GM10248 (cell line): ENCODE data around the gene PRR7.

Source experiments
- CTCF ChIA-PET: fragments of 300-600 bp; sonication (Branson Sonifier 250); formaldehyde crosslinking; extraction: SDS; loops from one replicate; lab custom pipeline; 2021; ENCODE audit warnings: antibody characterized with exemption; lab: Yijun Ruan, JAX
- POLR2A ChIA-PET: fragments of 350-650 bp; sonication (Branson Sonifier 250); formaldehyde crosslinking; extraction: SDS; loops from one replicate; lab custom pipeline; 2020; ENCODE audit warnings: antibody characterized with exemption; lab: Yijun Ruan, JAX
- DNase-seq: peaks from one replicate; pipeline ENCODE4 v3.0.0; 2012; ENCODE audit errors: extremely low spot score
- CTCF ChIP-seq: IDR thresholded peaks from 2 replicates; pipeline ENCODE4 v1.5.1; 2012; ENCODE audit warnings: mild to moderate bottlenecking, low read depth; ENCODE audit errors: extremely low read depth, missing control alignments, control extremely low read depth

Gene PRR7

DNA sequence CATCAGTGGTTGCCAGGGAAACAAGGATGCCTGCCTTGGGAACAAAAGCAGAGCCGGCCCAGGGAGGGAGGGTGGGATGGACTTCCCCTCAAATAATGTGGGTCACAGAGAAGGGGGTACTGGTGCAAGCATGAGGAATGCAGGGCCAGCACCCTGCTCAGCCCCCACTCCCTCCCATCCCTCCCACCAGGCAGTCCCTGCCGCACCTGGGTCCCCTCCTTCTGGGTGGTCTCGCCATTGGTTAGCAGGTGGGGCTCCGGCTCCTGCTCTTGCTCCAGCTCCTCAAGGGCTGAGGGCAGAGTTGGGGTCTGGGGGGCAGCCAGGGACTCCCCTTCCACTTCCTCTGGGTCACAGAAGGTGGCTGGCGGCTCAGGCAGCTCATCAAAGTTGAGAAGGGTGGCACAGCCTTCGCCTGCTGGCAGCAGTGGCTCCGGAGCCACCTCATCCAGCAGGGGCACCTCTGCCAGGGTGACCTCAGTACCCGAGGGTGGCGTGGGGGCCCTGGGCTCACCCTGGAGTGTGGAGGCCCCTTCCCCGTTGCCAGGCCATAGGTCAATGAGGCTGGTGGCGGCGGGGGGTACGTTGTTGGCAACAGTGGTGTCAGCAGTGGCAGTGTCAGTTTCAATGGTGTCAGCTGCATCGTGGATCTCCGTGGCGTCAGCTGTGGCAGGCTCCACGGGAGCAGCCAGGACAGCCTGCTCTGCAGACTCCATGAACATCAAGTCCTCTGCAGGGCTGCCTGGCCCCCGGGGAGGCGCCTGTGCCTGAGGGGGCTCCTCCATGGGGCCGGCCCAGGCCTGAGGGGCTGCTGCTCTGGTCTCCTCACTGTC lies 11.5 kb downstream of the PRR7 start:
- POLR2A ChIA-PET = interaction anchor here (0.7 to 0.9 kb wide), 2 partner anchors 32 to 372 kb away, joined by 3 read pairs; partner anchors contain the start of gene GRK6
- CTCF ChIA-PET = interaction anchor here (1.0 to 15.6 kb wide), 36 partner anchors 10 to 347 kb away, joined by 3 to 285 read pairs (median 6); partner anchors contain the start of genes DOK3, GRK6, MXD3 and PFN3
- no peak for TF ChIP-seq CTCF

DNA sequence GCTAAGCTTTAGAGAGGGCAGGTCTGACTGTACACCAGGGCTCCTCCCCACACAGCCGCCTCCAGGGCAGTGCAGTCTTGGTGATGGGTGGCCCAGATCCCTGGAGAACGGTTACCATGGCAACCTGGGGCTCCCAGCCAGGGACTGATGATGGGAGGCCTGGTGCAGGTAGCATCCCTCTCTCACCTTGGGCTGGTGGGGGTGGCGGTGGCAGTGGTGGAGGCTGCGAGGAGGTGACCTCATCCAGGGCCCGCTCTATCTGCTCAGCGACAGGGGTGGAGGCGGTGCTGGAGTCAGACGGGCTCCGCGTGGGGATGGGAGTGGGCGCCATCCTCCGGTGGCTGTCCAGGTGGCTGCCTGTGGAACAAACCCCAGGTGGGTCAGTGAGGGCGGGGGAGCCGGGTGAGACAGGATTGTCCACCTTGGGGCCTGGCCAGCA lies 12.3 kb downstream of the PRR7 start:
- ChIA-PET POLR2A (no interaction called here), CTCF (interaction anchor here (1.0 to 8.5 kb wide), 7 partner anchors 9 to 346 kb away, joined by 3 to 123 read pairs (median 19); partner anchors contain the start of gene DOK3)
- DNase-seq = no peak
- no peak for TF ChIP-seq CTCF

More for the DNA sequence above, 11.5 kb downstream of the PRR7 start:
- DNase-seq = no peak

- CTCF ChIA-PET = interaction anchor here (1.0 to 8.5 kb wide), 8 partner anchors 9 to 346 kb away, joined by 3 to 123 read pairs (median 4); partner anchors contain the start of gene DOK3
- DNase-seq = no peak
- TF ChIP-seq CTCF = no peak
- POLR2A ChIA-PET = interaction anchor here (0.8 kb wide), 1 partner anchor 16 kb away, joined by 3 read pairs; no protein-coding TSS in a partner anchor
Measured at GRCh38 chr5:177459357-177459756, 12.7 kb downstream of the PRR7 start.

- CTCF ChIA-PET = interaction anchor here (0.9 to 8.5 kb wide), 10 partner anchors 8 to 347 kb away, joined by 3 to 123 read pairs (median 3); no protein-coding TSS in a partner anchor
- POLR2A ChIA-PET = interaction anchor here (0.8 kb wide), 1 partner anchor 15 kb away, joined by 3 read pairs; no protein-coding TSS in a partner anchor
- no peak for DNase-seq
- no peak for TF ChIP-seq CTCF
Measured at GRCh38 chr5:177459819-177460628, 13.4 kb downstream of the PRR7 start.

GRCh38 chr5:177462021-177462670 lies 15.5 kb downstream of the PRR7 start:
- CTCF ChIA-PET = interaction anchor here (1.0 to 10.9 kb wide), 8 partner anchors 7 to 73 kb away, joined by 3 to 123 read pairs (median 5); no protein-coding TSS in a partner anchor

More at GRCh38 chr5:177462021-177462670, 15.5 kb downstream of the PRR7 start:
- DNase-seq = no peak
- TF ChIP-seq CTCF = no peak
- POLR2A ChIA-PET = no interaction called here
